Motor neuron (in vitro differentiated cells): ENCODE results near the gene CHST3. TPM values are rescaled to one million over a fixed set of nuclear protein-coding genes. Genes with fewer than 3 reads are reported as not detected.

Experiments used
- ATAC-seq, 8 experiments: fragments of 200-7000 bp; cut with Tn5 transposase; replicated peaks in 6 of 8; 2 replicates each; pipeline ENCODE4 v1.8.0; 2021; ENCODE audit warnings: mild to moderate bottlenecking in 8 of 8, moderate library complexity in 8 of 8
- H3K27ac ChIP-seq, 2 donors: fragments of 250-450 bp; sonication (Bioruptor Pico); 2 replicates each; pipeline ENCODE4 v1.9.0; 2021; ENCODE audit warnings: antibody characterized with exemption in 2 of 2, mild to moderate bottlenecking in 2 of 2, moderate library complexity in 1 of 2
- H3K4me1 ChIP-seq, 2 donors: fragments of 250-450 bp; sonication (Bioruptor Pico); replicated peaks in 1 of 2; 2 replicates each; pipeline ENCODE4 v1.6.1; 2021; ENCODE audit warnings: antibody characterized with exemption in 2 of 2, mild to moderate bottlenecking in 2 of 2, moderate library complexity in 1 of 2
- H3K4me3 ChIP-seq, 5 donors: fragments of 250-450 bp; sonication (Bioruptor Pico); 2 replicates each; pipeline ENCODE4 v1.9.0; 2021; ENCODE audit warnings: antibody characterized with exemption in 5 of 5, mild to moderate bottlenecking in 5 of 5, moderate library complexity in 4 of 5
- WGBS, 10 experiments: fragments of 450-650 bp; shearing (Covaris generic); methylation state at CpG; one replicate each; pipeline ENCODE4 v1.0.0; 2022; 5-methylcytosine and 5-hydroxymethylcytosine counted together
- in situ Hi-C, 9 experiments: fragments of 400-800 bp; cut with MboI; loops; one replicate each; pipeline ENCODE4 v1.15.0; 2021; ENCODE audit warnings: low sequenced_read_pairs in 9 of 9, low pct_unique_long_range_greater_than_20kb in 2 of 9; ENCODE audit not compliant: unreplicated experiment in 9 of 9
- total RNA-seq, 8 experiments: library from RNA; unstranded; fragments of 300-600 nt; gene quantifications; 2 replicates each; pipeline versions ENCODE4 v1.2.3 to v1.2.4, GENCODE V29; 2022

CHST3 gene
- total RNA-seq, 8 experiments from 2014 or later, result 1.5 to 61.7 (median 10.2) TPM

GRCh38 chr10:72013202-72013945 lies 49.2 kb downstream of the CHST3 start:
- peak in 3 of 8 experiments; percentile 9 to 50 (median 9) for ATAC-seq
- H3K27ac ChIP-seq, result peak overlapping the region in 1 of 2 donors; percentile 9
- H3K4me1 ChIP-seq, result peaks cover 32 to 58% of the 10 kb centered on the region in 2 donors
- no peak overlapping the region for H3K4me3 ChIP-seq
- in situ Hi-C loops, result no loop called here
- WGBS, 10 experiments, result 40 to 93% (median 80%) methylated on average over 1 to 9 of the region's 13 CpGs; no CpG with 5 or more reads in 3 of the 10 experiments

DNA sequence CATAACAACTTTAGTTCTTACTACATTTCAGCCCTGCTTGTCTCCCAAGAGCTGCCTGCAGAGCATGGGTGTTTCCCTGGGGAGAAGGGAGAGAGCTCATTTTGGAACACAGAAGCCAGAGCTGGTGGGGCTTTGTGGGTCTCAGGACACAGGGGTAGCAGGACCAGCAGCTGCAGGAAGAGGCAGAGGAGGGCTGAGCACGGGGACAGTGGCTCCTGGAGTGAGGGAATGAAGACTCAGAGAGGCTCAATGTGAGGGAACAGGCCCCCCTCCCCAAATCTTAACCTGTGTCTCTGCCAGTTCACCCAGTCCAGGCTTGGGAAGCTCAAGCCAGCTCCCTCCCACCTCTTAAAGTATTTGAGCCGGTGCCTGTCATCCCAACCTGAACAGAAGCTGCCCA lies 50.0 kb downstream of the CHST3 start:
- H3K4me3 ChIP-seq, result no peak overlapping the region
- peaks cover 25 to 50% of the 10 kb centered on the region in 2 donors for H3K4me1 ChIP-seq
- no peak for ATAC-seq
- peak overlapping the region in 1 of 2 donors; percentile 3 for H3K27ac ChIP-seq
- in situ Hi-C loops, result no loop called here
- 40 to 100% (median 90%) methylated on average over 1 to 2 of the region's 2 CpGs; no CpG with 5 or more reads in 7 of the 10 experiments for WGBS, 10 experiments

DNA sequence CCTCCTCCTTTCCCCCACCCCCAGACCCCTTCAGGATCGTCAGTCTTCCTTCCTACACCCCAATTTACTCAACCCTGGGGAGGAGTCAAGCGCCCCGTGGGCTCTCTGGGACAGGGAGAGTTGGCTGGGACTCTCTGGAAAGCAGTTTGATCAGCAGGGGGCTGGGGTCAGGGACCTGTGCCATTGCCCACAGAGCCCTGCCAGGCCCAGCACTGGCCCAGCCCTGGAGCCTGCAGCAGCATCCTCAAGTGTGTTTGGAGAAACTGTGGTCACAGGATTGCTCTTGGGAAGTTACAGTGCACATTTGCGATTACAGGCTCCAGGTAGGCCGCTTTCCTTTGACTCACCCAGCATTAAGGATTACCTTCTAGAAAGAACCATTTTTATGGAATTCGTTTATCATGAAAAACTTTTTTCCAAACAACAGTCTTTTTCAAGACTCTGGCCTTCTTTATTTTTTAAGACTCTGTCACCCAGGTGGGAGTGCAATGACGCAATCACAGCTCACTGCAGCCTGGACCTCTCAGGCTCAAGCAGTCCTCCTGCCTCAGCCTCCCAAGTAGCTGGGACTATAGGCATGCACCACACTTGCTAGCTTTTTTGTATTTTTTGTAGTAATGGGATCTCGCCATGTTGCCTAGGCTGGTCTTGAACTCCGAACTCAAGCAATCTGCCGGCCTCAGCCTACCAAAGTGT lies 50.7 kb downstream of the CHST3 start:
- in situ Hi-C loops, result no loop called here
- Histone ChIP-seq H3K27ac (no peak overlapping the region), H3K4me1 (peaks cover 17 to 43% of the 10 kb centered on the region in 2 donors), H3K4me3 (no peak overlapping the region)
- WGBS, 10 experiments, result 63 to 100% (median 93%) methylated on average over 2 to 7 of the region's 10 CpGs; no CpG with 5 or more reads in 1 of the 10 experiments
- no peak for ATAC-seq

DNA sequence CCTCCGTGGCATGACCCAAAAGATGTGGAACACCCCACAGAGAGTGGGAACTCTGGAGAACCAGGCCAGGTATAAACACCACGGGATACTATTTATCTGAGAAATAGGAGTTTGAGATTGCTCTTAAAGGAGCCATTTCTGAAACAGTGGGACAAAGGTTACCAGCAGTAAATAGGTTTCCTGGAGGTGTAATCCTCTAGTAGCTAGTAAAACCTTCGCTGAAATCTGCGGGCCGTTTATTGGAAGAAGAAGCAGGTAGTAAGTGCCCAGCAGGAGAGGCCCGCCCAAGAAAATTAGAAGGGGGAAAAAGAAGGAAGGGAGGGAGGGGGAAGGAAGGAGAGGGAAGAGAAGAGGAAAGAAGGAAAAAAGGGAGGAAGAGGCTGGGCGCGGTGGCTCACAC lies 51.6 kb downstream of the CHST3 start:
- in situ Hi-C loops, result no loop called here
- H3K4me1 ChIP-seq, result peaks cover 8 to 34% of the 10 kb centered on the region in 2 donors
- ATAC-seq, result no peak
- 59 to 100% (median 91%) methylated on average over 2 to 7 of the region's 8 CpGs; no CpG with 5 or more reads in 3 of the 10 experiments for WGBS, 10 experiments
- H3K4me3 ChIP-seq, result no peak overlapping the region
- no peak overlapping the region for H3K27ac ChIP-seq

DNA sequence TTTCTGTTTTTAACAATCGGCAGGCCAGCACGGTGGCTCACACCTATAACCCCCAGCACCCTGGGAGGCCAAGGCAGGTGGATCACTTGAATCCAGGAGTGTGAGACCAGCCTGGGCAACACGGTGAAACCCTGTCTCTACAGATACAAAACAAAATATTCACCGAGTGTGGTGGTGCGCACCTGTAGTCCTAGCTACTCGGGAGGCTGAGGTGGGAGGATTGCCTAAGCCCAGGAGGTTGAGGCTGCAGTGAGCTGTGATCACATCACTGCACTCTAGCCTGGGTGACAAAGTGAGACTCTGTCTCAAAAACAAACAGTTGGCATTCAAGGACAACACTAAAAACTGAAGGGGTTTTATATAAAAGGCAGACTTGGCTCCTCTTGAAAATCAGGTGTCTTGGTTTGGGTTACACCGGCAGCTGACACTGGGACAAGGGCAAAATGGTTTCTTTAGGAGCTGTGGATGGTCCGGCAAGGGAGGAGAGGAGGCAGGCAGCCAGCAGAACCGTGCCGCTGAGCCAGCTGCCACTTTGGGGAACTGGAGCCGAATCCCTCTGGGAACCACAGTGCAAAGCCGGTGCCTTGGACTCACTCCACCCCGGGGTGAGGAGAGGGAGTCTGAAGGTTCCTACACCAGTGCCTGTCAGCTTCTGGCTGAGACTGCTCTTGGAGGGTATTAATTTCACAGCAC lies 52.6 kb downstream of the CHST3 start:
- ATAC-seq, result no peak
- Histone ChIP-seq H3K4me3 (no peak overlapping the region), H3K4me1 (peaks cover 5 to 31% of the 10 kb centered on the region in 2 donors), H3K27ac (no peak overlapping the region)
- in situ Hi-C loops, result no loop called here
- WGBS, 10 experiments, result 30 to 96% (median 83%) methylated on average over 2 to 10 of the region's 13 CpGs; no CpG with 5 or more reads in 2 of the 10 experiments

- in situ Hi-C loops, result no loop called here
- 80 to 95% (median 87%) methylated on average over 1 to 10 of the region's 11 CpGs; no CpG with 5 or more reads in 2 of the 10 experiments for WGBS, 10 experiments
- ATAC-seq, result no peak
- H3K4me1 ChIP-seq, result peaks cover 0 to 15% of the 10 kb centered on the region in 2 donors
- no peak overlapping the region for H3K27ac ChIP-seq
- no peak overlapping the region for H3K4me3 ChIP-seq
Measured at GRCh38 chr10:72019085-72019876, 55.1 kb downstream of the CHST3 start.

- in situ Hi-C loops, result no loop called here
- no peak overlapping the region for H3K4me3 ChIP-seq
- H3K4me1 ChIP-seq, result peaks cover 0 to 10% of the 10 kb centered on the region in 2 donors
- ATAC-seq, result no peak
- WGBS, 10 experiments, result 72 to 97% (median 81%) methylated on average over 3 to 8 of the region's 9 CpGs; no CpG with 5 or more reads in 1 of the 10 experiments
- no peak overlapping the region for H3K27ac ChIP-seq
Measured at GRCh38 chr10:72020914-72021809, 57.0 kb downstream of the CHST3 start.

GRCh38 chr10:72022228-72022627 lies 58.0 kb downstream of the CHST3 start:
- Histone ChIP-seq H3K4me1 (peaks cover 8 to 19% of the 10 kb centered on the region in 2 donors), H3K27ac (no peak overlapping the region), H3K4me3 (no peak overlapping the region)
- 68 to 100% (median 90%) methylated on average over 3 to 5 of the region's 6 CpGs; no CpG with 5 or more reads in 6 of the 10 experiments for WGBS, 10 experiments
- in situ Hi-C loops, result no loop called here
- ATAC-seq, result no peak

DNA sequence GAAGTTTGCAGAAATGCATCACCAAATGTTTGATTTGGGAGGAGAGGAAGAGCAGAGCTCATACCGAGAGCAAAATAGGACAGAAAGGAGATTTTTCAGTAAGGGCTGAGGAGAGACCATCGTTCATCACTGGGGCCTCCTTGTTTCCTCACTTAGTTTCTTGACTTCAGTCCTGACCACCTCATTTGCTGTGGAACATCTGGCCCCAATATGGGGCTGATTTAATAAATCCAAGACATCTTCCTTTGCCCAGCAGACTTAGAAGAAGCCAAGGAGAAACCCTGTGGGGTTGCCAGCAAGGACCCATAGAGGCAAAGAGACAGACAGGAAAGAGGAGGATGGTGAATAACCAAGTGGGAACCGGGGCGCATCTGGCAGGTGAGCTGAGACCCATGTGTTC lies 60.4 kb downstream of the CHST3 start:
- Histone ChIP-seq H3K4me3 (no peak overlapping the region), H3K4me1 (peaks cover 8 to 12% of the 10 kb centered on the region in 2 donors), H3K27ac (no peak overlapping the region)
- ATAC-seq, result no peak
- in situ Hi-C loops, result no loop called here
- WGBS, 10 experiments, result 14 to 100% (median 58%) methylated on average over 1 to 4 of the region's 4 CpGs; no CpG with 5 or more reads in 2 of the 10 experiments

DNA sequence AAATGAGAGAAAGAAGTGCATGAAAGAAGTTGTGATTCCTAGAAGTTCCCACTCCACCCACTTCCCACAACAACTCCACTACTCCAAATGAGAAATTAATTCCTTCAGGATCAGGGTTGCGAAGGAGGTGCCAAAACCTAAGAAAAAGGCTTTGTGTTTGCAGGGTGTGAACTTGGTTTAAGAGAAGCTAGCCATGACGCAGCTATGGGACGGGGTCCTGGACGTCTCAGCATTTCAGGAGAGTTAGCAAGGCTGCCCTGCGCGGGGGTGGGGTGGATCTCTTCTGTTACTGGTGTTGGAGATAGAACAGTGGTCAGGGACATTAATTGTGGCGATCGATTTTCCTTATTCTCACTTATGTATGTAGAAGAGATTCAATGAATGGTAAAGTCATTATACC lies 61.2 kb downstream of the CHST3 start:
- no peak overlapping the region for H3K27ac ChIP-seq
- ATAC-seq, result no peak
- in situ Hi-C loops, result loop anchor here in 1 of 9 experiments (25.0 kb wide), 1 partner anchor 113 kb away; no protein-coding TSS in a partner anchor
- WGBS, 10 experiments, result 18 to 84% (median 75%) methylated on average over 2 to 7 of the region's 8 CpGs; no CpG with 5 or more reads in 6 of the 10 experiments
- no peak overlapping the region for H3K4me3 ChIP-seq
- H3K4me1 ChIP-seq, result peaks cover 8 to 12% of the 10 kb centered on the region in 2 donors

- no peak for ATAC-seq
- Histone ChIP-seq H3K4me1 (peaks cover 8 to 16% of the 10 kb centered on the region in 2 donors), H3K27ac (no peak overlapping the region), H3K4me3 (no peak overlapping the region)
- in situ Hi-C loops, result loop anchor here in 1 of 9 experiments (25.0 kb wide), 1 partner anchor 114 kb away; no protein-coding TSS in a partner anchor
- 40 to 100% (median 77%) methylated on average over 1 to 5 of the region's 5 CpGs; no CpG with 5 or more reads in 4 of the 10 experiments for WGBS, 10 experiments
Measured at GRCh38 chr10:72025832-72026231, 61.6 kb downstream of the CHST3 start.
